RPMI8226 (cell line): ENCODE measurements around the gene DUSP16.
"Not testable (repeated sequence)": the region's sequence is repeated elsewhere in the genome, so short reads cannot be mapped to it uniquely, and the experiment has no call there.

ENCODE experiments used
- DNase-seq: peaks from one replicate; pipeline ENCODE4 v3.0.0-alpha.2; 2015

Gene DUSP16

GRCh38 chr12:12488823-12489550, 73.7 kb downstream of the DUSP16 start:
- DNase-seq = no peak

GRCh38 chr12:12488296-12488695, 74.4 kb downstream of the DUSP16 start:
- no peak for DNase-seq

DNA sequence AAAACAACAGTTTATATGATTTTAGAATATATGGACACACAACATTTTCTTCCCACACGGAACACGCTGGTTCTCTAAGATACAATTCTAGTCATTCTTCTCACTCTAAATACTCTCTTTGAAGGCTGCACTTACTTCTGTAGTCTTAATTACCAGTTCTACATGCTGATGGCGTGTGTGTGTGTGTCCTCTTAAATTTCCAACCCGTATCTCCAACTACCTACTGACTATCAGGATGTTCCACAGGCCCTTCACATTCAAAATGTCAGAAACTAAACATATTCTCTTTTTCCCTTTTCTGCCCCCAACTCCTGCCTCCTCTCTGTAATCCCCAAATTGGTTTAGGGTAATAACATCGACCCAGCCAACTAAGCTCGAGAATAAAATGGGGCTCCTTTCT, 75.2 kb downstream of the DUSP16 start:
- no peak for DNase-seq

DNA sequence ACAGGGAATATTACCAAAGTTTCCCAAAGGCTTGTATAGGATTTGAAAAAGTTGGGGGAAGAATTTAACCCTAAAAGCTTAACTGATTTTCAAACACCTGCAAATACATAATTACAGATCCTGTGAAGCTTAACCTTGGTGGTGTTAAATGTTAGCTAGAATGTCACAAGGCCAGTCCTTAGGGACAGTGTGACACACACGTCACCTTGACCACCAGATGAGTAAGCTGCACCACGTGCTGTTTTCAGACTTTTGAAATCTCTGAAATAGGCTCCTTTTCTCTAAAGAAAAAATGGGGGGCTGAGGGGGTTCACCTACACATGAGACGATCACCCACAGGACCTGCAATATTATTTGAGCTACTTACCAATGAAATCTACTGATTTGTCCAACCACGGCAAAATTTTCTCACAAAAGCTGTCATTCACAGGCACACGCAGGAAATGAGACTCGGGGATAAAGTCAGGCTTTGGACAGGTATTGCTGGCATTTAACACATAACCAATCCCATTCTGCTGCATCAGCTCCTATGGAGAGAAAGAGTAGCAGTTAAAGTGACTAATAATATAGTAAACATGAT, 75.9 kb downstream of the DUSP16 start:
- DNase-seq = no peak

GRCh38 chr12:12483438-12483837, 79.2 kb downstream of the DUSP16 start:
- DNase-seq = no peak

DNA sequence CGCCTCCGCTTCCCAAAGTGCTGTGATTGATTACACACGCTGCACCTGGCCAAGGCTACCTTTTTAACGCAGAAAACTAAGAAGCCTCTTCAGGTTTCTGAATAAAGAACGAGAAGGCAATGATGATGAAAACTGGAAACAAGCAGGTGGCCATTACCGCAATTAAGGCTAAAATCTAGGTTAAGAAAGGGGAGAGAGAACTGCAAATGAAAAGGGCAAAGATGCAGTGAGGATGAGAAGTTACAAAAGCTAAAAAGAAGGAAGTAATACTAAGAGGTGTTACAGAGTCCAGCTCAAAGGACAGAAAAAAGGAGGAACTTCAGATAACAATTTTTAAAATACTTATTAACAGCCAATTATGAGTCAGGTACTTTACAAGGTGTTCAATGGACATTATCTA, 79.7 kb downstream of the DUSP16 start:
- DNase-seq = no peak

GRCh38 chr12:12482150-12482761, 80.4 kb downstream of the DUSP16 start:
- no peak for DNase-seq

GRCh38 chr12:12481631-12482030, 81.0 kb downstream of the DUSP16 start:
- no peak for DNase-seq

GRCh38 chr12:12480074-12480473, 82.6 kb downstream of the DUSP16 start:
- no peak for DNase-seq

DNA sequence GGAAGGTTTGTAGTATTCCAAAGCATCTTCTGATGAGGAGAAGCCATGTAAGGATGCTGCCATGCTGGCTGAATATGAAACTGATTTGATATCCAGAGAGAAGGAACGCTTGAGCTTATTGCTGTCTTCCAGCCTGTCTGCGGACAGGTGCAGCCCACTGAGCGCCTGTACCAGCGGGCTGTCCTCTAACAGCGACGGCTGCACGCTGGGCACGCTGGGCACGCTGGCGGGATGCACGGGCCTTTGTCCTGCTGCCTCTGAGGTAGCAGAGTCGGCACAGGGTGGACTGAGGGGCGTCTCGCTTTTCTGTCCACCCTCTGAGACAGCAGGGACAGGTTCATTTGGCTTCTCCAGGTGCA, 85.2 kb downstream of the DUSP16 start:
- no peak for DNase-seq

DNA sequence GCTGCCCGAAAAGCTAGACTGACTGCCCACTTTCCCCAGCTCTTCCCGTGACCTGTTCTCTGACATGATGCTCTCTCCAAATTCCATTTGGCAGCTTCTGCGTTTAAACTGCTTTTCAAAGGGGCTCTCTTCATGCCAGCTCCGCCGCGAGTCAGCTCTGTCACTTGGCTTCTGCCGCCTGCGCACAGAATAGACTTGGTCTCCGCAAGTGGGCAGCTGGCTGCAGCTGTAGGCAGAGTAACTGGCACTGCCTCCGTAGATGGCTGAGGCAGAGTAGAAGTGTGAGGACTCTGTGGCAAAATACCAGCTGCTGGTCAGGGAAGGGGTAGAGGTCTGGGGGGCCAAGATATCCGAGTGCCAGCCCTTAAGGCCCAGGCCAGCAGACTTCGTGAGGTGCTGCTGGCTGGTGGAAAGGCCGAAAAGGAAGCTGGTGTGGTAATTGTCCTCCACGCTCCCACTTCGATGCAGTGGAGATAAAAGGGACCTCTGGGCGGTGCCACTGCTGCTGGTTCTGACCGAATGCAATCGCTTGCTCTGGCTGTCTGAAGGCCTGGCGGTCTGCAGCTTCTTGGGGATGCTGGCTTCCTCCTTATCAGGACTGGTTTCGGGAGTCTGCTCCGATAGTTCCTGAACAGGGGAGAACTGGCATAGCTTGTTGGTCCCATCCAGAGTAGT, 85.7 kb downstream of the DUSP16 start:
- no peak for DNase-seq

- DNase-seq = no peak
Measured at GRCh38 chr12:12474931-12475795, 87.5 kb downstream of the DUSP16 start.

DNA sequence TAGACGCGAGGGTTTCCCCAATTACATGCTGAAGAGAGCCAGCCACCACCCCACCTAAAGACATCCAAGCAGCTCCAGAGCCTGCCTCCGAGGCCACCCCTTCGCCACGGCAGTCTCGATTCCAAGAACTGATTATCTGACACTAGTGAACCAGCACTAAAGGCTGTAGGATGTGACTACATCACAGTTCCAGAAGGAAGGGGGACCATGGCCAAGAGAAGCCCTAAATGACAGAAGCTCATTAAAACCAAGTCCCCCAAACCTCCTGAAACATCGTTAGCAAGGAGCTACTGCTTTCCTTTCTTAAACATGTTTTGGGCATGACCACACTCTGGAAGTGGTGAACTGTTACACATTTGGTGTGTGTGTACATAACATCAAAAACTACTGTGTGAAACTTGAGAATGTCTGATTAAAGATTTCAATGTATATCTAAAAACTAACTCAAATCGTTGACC, 88.2 kb downstream of the DUSP16 start:
- DNase-seq = no peak

DNA sequence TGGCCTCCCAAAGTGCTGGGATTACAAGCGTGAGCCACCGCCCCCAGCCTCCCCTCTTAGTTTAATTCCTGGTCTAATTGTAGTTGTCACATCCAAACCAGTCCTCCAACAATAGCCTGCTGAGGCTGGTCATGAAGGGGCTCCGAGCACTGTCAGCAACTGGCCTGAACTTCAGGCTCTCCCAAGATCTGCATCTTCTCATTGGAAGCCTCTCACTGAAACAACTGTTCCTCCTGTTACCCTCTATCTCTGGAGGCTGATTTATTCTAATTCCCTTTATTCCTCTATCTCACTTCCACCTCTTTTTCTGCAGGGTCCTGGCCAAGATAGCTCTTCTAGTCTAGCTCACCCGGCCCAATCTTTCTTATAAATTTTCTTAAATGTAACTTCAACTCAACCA, 89.4 kb downstream of the DUSP16 start:
- no peak for DNase-seq

DNA sequence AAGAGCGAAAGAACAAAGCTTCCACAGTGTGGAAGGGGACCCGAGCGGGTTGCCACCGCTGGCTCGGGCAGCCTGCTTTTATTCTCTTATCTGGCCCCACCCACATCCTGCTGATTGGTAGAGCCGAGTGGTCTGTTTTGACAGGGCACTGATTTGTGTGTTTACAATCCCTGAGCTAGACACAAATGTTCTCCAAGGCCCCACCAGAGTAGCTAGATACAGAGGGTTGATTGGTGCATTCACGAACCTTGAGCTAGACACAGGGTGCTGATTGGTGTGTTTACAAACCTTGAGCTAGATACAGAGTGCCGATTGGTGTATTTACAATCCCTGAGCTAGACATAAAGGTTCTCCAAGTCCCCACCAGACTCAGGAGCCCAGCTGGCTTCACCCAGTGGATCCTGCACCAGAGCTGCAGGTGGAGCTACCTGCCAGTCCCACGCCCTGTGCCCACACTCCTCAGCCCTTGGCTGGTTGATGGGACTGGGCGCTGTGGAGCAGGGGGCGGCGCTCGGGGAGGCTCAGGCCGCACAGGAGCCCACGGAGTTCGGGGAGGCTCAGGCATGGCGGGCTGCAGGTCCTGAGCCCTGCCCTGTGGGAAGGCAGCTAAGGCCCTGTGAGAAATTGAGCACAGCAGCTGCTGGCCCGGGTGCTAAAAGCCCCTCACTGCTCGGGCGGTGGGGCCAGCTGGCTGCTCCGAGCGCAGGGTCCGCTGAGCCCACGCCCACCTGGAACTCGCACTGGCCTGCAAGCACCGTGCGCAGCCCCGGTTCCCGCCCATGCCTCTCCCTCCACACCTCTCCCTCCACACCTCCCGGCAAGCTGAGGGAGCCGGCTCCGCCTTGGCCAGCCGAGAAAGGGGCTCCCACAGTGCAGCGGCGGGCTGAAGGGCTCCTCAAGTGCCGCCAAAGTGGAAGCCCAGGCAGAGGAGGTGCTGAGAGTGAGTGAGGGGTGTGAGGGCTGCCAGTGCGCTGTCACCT, 90.4 kb downstream of the DUSP16 start:
- not testable (repeated sequence) for DNase-seq

- DNase-seq = no peak
Measured at GRCh38 chr12:12470751-12471306, 91.8 kb downstream of the DUSP16 start.

- DNase-seq = no peak
Measured at GRCh38 chr12:12469386-12469785, 93.3 kb downstream of the DUSP16 start.

GRCh38 chr12:12468575-12468974, 94.1 kb downstream of the DUSP16 start:
- DNase-seq = no peak

DNA sequence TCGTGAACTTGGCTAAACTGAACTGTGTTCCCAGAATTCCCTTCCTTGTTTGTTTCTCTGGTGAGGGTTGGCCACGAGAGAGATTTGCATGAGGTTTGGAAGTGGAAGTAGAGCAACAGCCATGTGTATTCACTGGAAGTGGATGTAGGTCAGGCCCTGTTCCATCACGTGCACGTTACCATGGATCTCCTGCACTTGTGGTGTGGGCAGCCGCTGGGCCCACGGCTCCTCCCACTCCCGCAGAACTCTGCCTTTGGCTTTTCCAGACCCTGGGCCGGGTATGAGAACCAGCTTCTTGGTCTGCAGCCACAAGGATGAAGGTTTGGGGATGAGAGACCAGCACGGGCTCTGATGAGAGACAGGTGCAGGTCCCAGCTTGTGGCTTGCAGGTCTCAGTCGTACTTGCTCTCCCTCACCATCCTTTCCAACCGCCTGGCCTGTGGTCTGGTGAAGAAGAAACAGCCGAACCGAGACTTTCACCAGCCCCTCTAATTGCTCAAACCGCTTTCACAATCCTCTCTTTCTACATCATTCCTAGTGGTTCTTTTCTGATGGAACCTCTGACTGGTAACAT, 94.9 kb downstream of the DUSP16 start:
- no peak for DNase-seq

- DNase-seq = no peak
Measured at GRCh38 chr12:12467264-12467663, 95.4 kb downstream of the DUSP16 start.

DNA sequence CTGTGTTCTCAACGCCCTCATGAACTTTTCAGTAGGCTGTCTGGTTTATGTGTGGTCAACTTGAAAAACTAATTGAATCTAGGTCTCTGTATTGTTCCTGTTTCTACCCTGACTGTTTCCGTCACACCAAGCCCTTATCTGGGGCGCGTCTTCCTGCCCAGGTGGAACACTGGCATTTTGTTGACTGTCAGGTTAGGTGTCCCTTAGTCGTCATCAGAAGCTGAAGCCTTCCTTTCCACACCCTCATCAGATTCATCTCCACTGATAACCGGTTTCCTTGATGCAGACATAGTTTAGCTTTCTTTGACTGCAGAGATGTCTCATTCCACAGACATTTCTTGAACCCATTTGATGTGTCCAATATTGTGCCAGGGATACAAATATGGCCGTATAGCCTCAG, 96.5 kb downstream of the DUSP16 start:
- DNase-seq = no peak
